Gastroesophageal sphincter (tissue), 4 donors: Measurements from ENCODE around the gene RAB43. TPM values are rescaled to one million over a fixed set of nuclear protein-coding genes. Genes with fewer than 3 reads are reported as not detected.
A peak's percentile ranks its signal among the peaks of the same experiment; 100 is the strongest.

Source experiments
- ATAC-seq: fragments of 150-250 bp; one replicate; pipeline ENCODE4 v1.9.1; 2016; ENCODE audit warnings: mild to moderate bottlenecking, moderate library complexity
- H3K27ac ChIP-seq, 4 donors: fragments of 200-600 bp; sonication (generic) in 3 of 4; 1 replicate in 3 of 4; 2 replicates in 1 of 4; pipeline ENCODE4 v1.5.1; 2016 to 2019
- H3K27me3 ChIP-seq: fragments of 200-600 bp; sonication (generic); one replicate; pipeline ENCODE4 v1.5.1; 2019
- H3K36me3 ChIP-seq, 2 donors: fragments of 200-600 bp; sonication (generic); one replicate each; pipeline ENCODE4 v1.5.1; 2019; ENCODE audit warnings: control low read depth in 1 of 2
- H3K4me1 ChIP-seq, 3 donors: fragments of 200-600 bp; sonication (generic); 1 replicate in 2 of 3; 2 replicates in 1 of 3; pipeline ENCODE4 v1.5.1; 2016 to 2019; ENCODE audit warnings: control low read depth in 2 of 3
- H3K4me3 ChIP-seq, 2 donors: fragments of 200-600 bp; sonication (generic); one replicate each; pipeline ENCODE4 v1.5.1; 2019; ENCODE audit warnings: mild to moderate bottlenecking in 1 of 2, moderate library complexity in 1 of 2
- H3K9me3 ChIP-seq, 3 donors: fragments of 200-600 bp; sonication (generic); one replicate each; pipeline ENCODE4 v1.5.1; 2017 to 2019; ENCODE audit warnings: control low read depth in 2 of 3
- EP300 ChIP-seq: sonication (generic); formaldehyde crosslinking; IDR thresholded peaks from one replicate; pipeline ENCODE4 v1.6.1; 2017; ENCODE audit warnings: antibody characterized with exemption, mild to moderate bottlenecking
- POLR2A ChIP-seq, 2 donors: fragments of 450-650 bp; IDR thresholded peaks; one replicate each; pipeline ENCODE4 v1.6.1; 2017; ENCODE audit warnings: antibody characterized with exemption in 2 of 2, mild to moderate bottlenecking in 2 of 2, moderate library complexity in 1 of 2
- POLR2AphosphoS5 ChIP-seq: sonication (generic); formaldehyde crosslinking; IDR thresholded peaks from one replicate; pipeline ENCODE4 v1.6.1; 2017; ENCODE audit warnings: antibody characterized with exemption
- WGBS, 2 donors: methylation state at CpG; one replicate each; pipeline ENCODE4 v1.1.5; 2018; ENCODE audit warnings: low coverage in 1 of 2; 5-methylcytosine and 5-hydroxymethylcytosine counted together
- total RNA-seq, 4 donors: library from RNA; depleted of rRNA; stranded (reverse); fragments of >200 nt; gene quantifications; one replicate each; pipeline ENCODE4 v1.1.0, GENCODE V29; 2016
- TF ChIP-seq, protein P1 (sequence below), 4 experiments: fragments of 200-600 bp in 2 of 4; fragments of 450-650 bp in 2 of 4; sonication (generic) in 1 of 4; IDR thresholded peaks; one replicate each; pipeline ENCODE4 v1.5.1; 2017 to 2019; ENCODE audit warnings: antibody characterized with exemption in 4 of 4, mild to moderate bottlenecking in 2 of 4, moderate library complexity in 2 of 4

The RAB43 gene
- total RNA-seq, 4 donors from 2014 or later = 10.3 to 17.9 (median 15.7) TPM

DNA sequence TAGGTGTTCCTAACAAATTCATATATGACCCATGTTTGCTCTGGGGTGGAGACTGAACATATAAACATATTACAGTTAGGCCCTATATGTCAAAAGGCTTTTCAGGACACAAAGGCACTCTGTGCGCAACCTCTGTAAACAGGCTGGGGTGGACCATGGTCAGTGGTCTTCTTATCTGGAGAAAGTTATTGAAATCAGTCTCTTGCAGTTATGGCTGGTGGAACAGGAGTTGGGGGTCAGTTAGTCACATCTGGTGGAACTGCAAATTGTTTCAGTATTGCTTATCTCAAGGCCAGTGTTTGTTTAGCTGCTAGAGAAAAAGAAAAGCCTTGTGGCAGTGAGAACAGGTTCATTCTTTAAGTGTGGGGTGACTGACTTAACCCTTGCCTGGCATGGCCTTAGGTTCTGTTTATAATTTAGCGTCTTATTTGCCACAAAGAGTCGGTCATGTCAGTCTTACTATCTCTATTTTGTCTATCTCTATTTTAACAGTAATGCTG, 66.9 kb downstream of the RAB43 start:
- Histone ChIP-seq H3K36me3 (no peaks in the 10 kb centered on the region), H3K4me3 (no peak overlapping the region), H3K4me1 (peaks cover 2 to 48% (median 23%) of the 10 kb centered on the region in 3 donors), H3K9me3 (no peaks in the 10 kb centered on the region), H3K27me3 (no peaks in the 10 kb centered on the region), H3K27ac (no peak overlapping the region)
- 92 to 100% methylated on average over 3 of the region's 3 CpGs for WGBS, 2 donors
- ATAC-seq = no peak
- no peak for TF ChIP-seq POLR2A (IDR thresholded peaks at IDR 0.05)
- TF ChIP-seq, protein P1, sequence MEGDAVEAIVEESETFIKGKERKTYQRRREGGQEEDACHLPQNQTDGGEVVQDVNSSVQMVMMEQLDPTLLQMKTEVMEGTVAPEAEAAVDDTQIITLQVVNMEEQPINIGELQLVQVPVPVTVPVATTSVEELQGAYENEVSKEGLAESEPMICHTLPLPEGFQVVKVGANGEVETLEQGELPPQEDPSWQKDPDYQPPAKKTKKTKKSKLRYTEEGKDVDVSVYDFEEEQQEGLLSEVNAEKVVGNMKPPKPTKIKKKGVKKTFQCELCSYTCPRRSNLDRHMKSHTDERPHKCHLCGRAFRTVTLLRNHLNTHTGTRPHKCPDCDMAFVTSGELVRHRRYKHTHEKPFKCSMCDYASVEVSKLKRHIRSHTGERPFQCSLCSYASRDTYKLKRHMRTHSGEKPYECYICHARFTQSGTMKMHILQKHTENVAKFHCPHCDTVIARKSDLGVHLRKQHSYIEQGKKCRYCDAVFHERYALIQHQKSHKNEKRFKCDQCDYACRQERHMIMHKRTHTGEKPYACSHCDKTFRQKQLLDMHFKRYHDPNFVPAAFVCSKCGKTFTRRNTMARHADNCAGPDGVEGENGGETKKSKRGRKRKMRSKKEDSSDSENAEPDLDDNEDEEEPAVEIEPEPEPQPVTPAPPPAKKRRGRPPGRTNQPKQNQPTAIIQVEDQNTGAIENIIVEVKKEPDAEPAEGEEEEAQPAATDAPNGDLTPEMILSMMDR (IDR thresholded peaks at IDR 0.05) = no peak
- TF ChIP-seq EP300 = no peak
- no peak for TF ChIP-seq POLR2AphosphoS5

DNA sequence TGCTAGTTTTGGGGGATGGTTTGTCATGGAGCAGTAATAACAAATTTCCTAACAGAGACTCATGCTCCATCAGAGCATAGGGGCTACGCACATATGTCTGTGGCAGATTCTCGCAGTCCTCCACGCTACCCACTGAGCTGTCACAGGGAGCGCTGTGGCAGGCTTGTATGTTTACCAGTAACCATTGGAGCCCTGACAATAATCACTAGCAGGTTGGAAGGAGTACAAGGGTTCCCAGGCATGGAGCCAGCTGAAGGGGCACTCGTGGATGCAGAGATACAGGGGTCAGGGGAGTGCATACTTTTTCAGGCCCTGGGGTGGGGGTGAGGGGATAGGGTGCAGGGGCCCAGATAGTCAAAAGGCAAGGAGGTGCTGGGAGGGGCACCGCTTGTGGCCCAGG, 68.9 kb downstream of the RAB43 start:
- peak; percentile 11 for ATAC-seq
- peak overlapping the region in 3 of 4 donors; percentile 68 to 78 (median 71) for H3K27ac ChIP-seq
- H3K36me3 ChIP-seq = no peaks in the 10 kb centered on the region
- H3K4me1 ChIP-seq = peaks cover 2 to 36% (median 23%) of the 10 kb centered on the region in 3 donors
- 35 to 60% methylated on average over 4 to 5 of the region's 6 CpGs for WGBS, 2 donors
- H3K27me3 ChIP-seq = no peaks in the 10 kb centered on the region
- H3K9me3 ChIP-seq = no peaks in the 10 kb centered on the region
- TF ChIP-seq EP300 (no peak), POLR2AphosphoS5 (peak; percentile 53)
- no peak overlapping the region for H3K4me3 ChIP-seq

DNA sequence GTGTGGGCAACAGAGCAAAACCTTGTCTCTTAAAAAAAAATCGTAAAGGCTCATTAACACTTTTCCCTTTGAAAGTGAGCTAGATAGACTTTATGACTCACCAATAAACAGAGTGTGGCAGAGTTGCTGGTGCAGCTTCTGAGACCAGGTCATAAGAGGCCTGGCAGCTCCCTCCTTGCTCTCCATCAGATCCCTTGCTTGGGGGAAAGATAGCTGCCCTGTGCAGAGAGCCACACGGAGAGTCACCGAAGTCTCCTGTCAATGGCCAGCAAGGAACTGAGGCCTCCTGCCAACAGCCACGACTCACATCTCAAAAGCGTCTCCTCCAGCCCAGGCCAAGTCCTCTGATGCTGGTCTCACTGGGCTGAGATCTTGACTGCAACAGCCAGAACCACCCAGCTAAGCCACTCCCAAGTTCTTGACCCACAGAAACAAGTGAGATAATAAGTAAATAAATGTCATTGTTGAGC, 69.7 kb downstream of the RAB43 start:
- H3K4me1 ChIP-seq = peaks cover 2 to 36% (median 23%) of the 10 kb centered on the region in 3 donors
- peak overlapping the region in 3 of 4 donors; percentile 61 to 71 (median 68) for H3K27ac ChIP-seq
- TF ChIP-seq, protein P1 (IDR thresholded peaks at IDR 0.05) = no peak
- no peak for TF ChIP-seq EP300
- no peak for TF ChIP-seq POLR2A (IDR thresholded peaks at IDR 0.05)
- no peak for TF ChIP-seq POLR2AphosphoS5
- no peaks in the 10 kb centered on the region for H3K27me3 ChIP-seq
- ATAC-seq = no peak
- no peak overlapping the region for H3K4me3 ChIP-seq
- 25 to 41% methylated on average over 1 to 5 of the region's 5 CpGs for WGBS, 2 donors
- no peaks in the 10 kb centered on the region for H3K36me3 ChIP-seq
- H3K9me3 ChIP-seq = no peaks in the 10 kb centered on the region

DNA sequence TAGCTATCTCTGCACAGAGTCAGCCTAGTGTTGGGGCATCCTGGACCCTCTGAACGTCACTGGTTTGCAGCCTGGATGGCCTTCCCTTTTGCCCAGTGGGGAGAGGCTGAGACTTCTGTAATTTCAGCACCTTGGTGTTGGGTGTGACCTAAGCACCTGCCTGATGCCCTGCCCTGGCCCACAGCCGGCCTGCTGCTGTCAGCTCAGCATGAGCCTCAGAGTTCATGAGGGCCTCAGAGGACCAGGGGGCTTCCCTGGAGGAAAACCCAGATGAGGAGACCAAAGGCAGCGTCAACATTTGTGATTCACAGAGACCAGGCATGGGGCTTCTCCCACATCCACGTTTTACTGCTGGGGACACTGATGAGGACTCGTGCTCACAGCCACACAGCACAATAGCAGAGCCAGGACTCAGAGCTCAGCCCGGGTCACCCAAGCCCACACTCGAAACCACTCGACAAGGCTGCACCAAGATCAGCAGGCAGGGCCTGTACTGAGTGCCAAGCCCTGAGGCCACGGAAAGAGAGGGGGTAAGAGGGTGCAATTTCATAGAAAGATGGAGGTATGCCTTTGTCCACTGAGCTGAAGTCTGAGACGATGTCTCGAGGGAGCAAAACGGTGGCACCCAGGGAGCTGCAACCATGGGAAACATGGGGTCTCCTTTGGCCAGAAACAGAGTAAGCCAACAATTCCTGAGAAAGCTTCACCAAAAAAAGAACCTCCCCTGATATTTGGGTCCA, 70.9 kb downstream of the RAB43 start:
- Histone ChIP-seq H3K4me3 (no peak overlapping the region), H3K27ac (peak overlapping the region in 1 of 4 donors; percentile 71), H3K4me1 (peaks cover 2 to 45% (median 28%) of the 10 kb centered on the region in 3 donors), H3K27me3 (peaks cover 10% of the 10 kb centered on the region), H3K36me3 (no peaks in the 10 kb centered on the region), H3K9me3 (peaks cover 0 to 9% (median 0%) of the 10 kb centered on the region in 3 donors)
- no peak for TF ChIP-seq POLR2AphosphoS5
- TF ChIP-seq, protein P1 (IDR thresholded peaks at IDR 0.05) = no peak
- TF ChIP-seq POLR2A (IDR thresholded peaks at IDR 0.05) = no peak
- no peak for TF ChIP-seq EP300
- 90 to 94% methylated on average over 2 to 7 of the region's 12 CpGs for WGBS, 2 donors
- ATAC-seq = no peak

DNA sequence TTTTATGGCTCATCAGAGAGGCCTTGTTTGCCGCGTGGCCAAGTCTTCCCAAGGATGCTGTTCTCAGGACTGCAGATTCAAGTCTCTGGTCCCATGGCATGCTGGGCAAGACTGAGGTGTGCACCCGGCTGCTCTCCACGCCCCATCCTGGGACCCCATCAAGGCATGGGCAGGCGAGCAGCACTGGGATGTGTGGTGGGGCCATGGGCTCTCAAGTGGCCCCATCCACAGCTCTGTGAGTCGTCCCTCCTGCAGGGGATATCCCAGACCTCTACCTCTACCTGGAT, 74.1 kb downstream of the RAB43 start:
- no peak for ATAC-seq
- TF ChIP-seq EP300 (no peak), POLR2AphosphoS5 (no peak), POLR2A (IDR thresholded peaks at IDR 0.05) (no peak)
- TF ChIP-seq, protein P1 (IDR thresholded peaks at IDR 0.05) = no peak
- Histone ChIP-seq H3K27me3 (peaks cover 17% of the 10 kb centered on the region), H3K36me3 (no peaks in the 10 kb centered on the region), H3K4me3 (no peak overlapping the region), H3K27ac (no peak overlapping the region), H3K9me3 (peaks cover 0 to 21% (median 0%) of the 10 kb centered on the region in 3 donors), H3K4me1 (peaks cover 0 to 26% (median 17%) of the 10 kb centered on the region in 3 donors)
- WGBS, 2 donors = 100% methylated on average over 2 of the region's 6 CpGs; no CpG with 5 or more reads in 1 of the 2 donors
